HG02642 (cell line): Measurements from ENCODE around the gene GNGT2.

Experiments
- ATAC-seq: cut with Tn5 transposase; IDR thresholded peaks from one replicate; pipeline ENCODE4 v1.9.1; 2021; ENCODE audit warnings: mild to moderate bottlenecking; ENCODE audit not compliant: unreplicated experiment, poor library complexity

GNGT2 gene

GRCh38 chr17:49210158-49211029 is at the start of gene GNGT2, which contains the start of gene ABI3:
Gene GNGT2 (minus strand): TSS chr17:49210574. CDS start chr17:49207422, 3,152 bp downstream.
Gene ABI3 (plus strand): TSS chr17:49210707. CDS start chr17:49210725, 18 bp downstream.
- ATAC-seq: peak; percentile 81

- no peak for ATAC-seq
Observed at GRCh38 chr17:49259663-49260010, 49.3 kb upstream of the GNGT2 start.

- no peak for ATAC-seq
Observed at GRCh38 chr17:49258394-49258793, 48.0 kb upstream of the GNGT2 start.

GRCh38 chr17:49255125-49255524 is 44.8 kb upstream of the GNGT2 start:
- no peak for ATAC-seq

GRCh38 chr17:49254066-49254465 is 43.7 kb upstream of the GNGT2 start:
- no peak for ATAC-seq

GRCh38 chr17:49252148-49252695 is 41.8 kb upstream of the GNGT2 start:
- ATAC-seq: no peak

- ATAC-seq: no peak
Observed at GRCh38 chr17:49249890-49250522, 39.6 kb upstream of the GNGT2 start.

- ATAC-seq: no peak
Observed at GRCh38 chr17:49249292-49249794, 39.0 kb upstream of the GNGT2 start.

GRCh38 chr17:49247944-49248343 is 37.6 kb upstream of the GNGT2 start:
- ATAC-seq: no peak

GRCh38 chr17:49244839-49245238 is 34.5 kb upstream of the GNGT2 start:
- ATAC-seq: no peak

- no peak for ATAC-seq
Observed at GRCh38 chr17:49242813-49243212, 32.4 kb upstream of the GNGT2 start.

- ATAC-seq: no peak
Observed at GRCh38 chr17:49241692-49242397, 31.5 kb upstream of the GNGT2 start.

GRCh38 chr17:49241040-49241439 is 30.7 kb upstream of the GNGT2 start:
- ATAC-seq: no peak

- no peak for ATAC-seq
Observed at GRCh38 chr17:49240619-49241018, 30.2 kb upstream of the GNGT2 start.

- no peak for ATAC-seq
Observed at GRCh38 chr17:49239963-49240362, 29.6 kb upstream of the GNGT2 start.

GRCh38 chr17:49235896-49236295 is 25.5 kb upstream of the GNGT2 start:
- ATAC-seq: no peak

GRCh38 chr17:49234509-49235080 is 24.2 kb upstream of the GNGT2 start:
- ATAC-seq: no peak

GRCh38 chr17:49231563-49231894 is 21.2 kb upstream of the GNGT2 start:
- no peak for ATAC-seq

GRCh38 chr17:49230636-49231562 is 20.5 kb upstream of the GNGT2 start, which contains the start of gene PHOSPHO1:
Gene PHOSPHO1 (minus strand): TSS chr17:49230787. CDS start chr17:49226691, 4,096 bp downstream.
- ATAC-seq: peak; percentile 90
